Endothelial cell (in vitro differentiated cells): ENCODE data around the gene NUMA1. TPM values are rescaled to one million over a fixed set of nuclear protein-coding genes. Genes with fewer than 3 reads are reported as not detected.

Experiments used
- DNase-seq: peaks from one replicate; pipeline ENCODE4 v3.0.0; 2021; ENCODE audit warnings: low spot score
- H3K27ac Mint-ChIP-seq: one replicate; pipeline ENCODE4 v1.8.0; 2021; ENCODE audit warnings: mixed read lengths, inconsistent platforms; ENCODE audit not compliant: unreplicated experiment
- H3K27me3 Mint-ChIP-seq: one replicate; pipeline ENCODE4 v1.8.0; 2021; ENCODE audit warnings: mild to moderate bottlenecking, moderate library complexity, mixed read lengths, inconsistent platforms; ENCODE audit not compliant: unreplicated experiment
- H3K36me3 Mint-ChIP-seq: one replicate; pipeline ENCODE4 v1.8.0; 2021; ENCODE audit warnings: mild to moderate bottlenecking, low read depth, mixed read lengths, inconsistent platforms; ENCODE audit not compliant: unreplicated experiment
- H3K4me1 Mint-ChIP-seq: one replicate; pipeline ENCODE4 v1.8.0; 2021; ENCODE audit warnings: mild to moderate bottlenecking, mixed read lengths, inconsistent platforms; ENCODE audit not compliant: unreplicated experiment
- H3K4me3 Mint-ChIP-seq: one replicate; pipeline ENCODE4 v1.8.0; 2021; ENCODE audit warnings: mild to moderate bottlenecking, mixed read lengths, inconsistent platforms; ENCODE audit not compliant: unreplicated experiment
- H3K9me3 Mint-ChIP-seq: one replicate; pipeline ENCODE4 v1.8.0; 2021; ENCODE audit warnings: mixed read lengths, inconsistent platforms; ENCODE audit not compliant: unreplicated experiment
- CTCF ChIP-seq: fragments of 200-600 bp; sonication (generic); IDR thresholded peaks from one replicate; pipeline ENCODE4 v1.5.0; 2021; ENCODE audit warnings: antibody characterized with exemption; ENCODE audit not compliant: unreplicated experiment
- total RNA-seq: library from RNA; stranded (reverse); fragmentation: NEBNext Ultra II Directional; extraction: Animal tissue kit (Norgen Biotek cat#: 25700); gene quantifications from one replicate; pipeline ENCODE4 v1.2.1, GENCODE V29; 2021; ENCODE audit not compliant: unreplicated experiment

NUMA1 gene
- total RNA-seq, 1 donor from 2014 or later = 173 TPM

GRCh38 chr11:72024069-72024754 lies 56.1 kb downstream of the NUMA1 start:
- Mint-ChIP-seq H3K9me3 (no peaks in the 10 kb centered on the region), H3K36me3 (peaks cover 48% of the 10 kb centered on the region), H3K4me1 (peaks cover 11% of the 10 kb centered on the region), H3K4me3 (peak overlapping the region; percentile 51), H3K27ac (no peak overlapping the region), H3K27me3 (peaks cover 2% of the 10 kb centered on the region)
- no peak for TF ChIP-seq CTCF
- DNase-seq = no peak

- Mint-ChIP-seq H3K4me1 (peaks cover 11% of the 10 kb centered on the region), H3K27ac (peak overlapping the region; percentile 52), H3K36me3 (peaks cover 48% of the 10 kb centered on the region), H3K4me3 (peak overlapping the region; percentile 79), H3K9me3 (no peaks in the 10 kb centered on the region), H3K27me3 (peaks cover 2% of the 10 kb centered on the region)
- no peak for TF ChIP-seq CTCF
- DNase-seq = no peak
These were observed 57.0 kb downstream of the NUMA1 start for GRCh38 chr11:72023335-72023734.

GRCh38 chr11:72018171-72018570 lies 62.2 kb downstream of the NUMA1 start:
- DNase-seq = no peak
- Mint-ChIP-seq H3K9me3 (no peaks in the 10 kb centered on the region), H3K27ac (no peak overlapping the region), H3K4me3 (peak overlapping the region; percentile 59), H3K27me3 (peaks cover 11% of the 10 kb centered on the region), H3K4me1 (no peaks in the 10 kb centered on the region), H3K36me3 (peaks cover 73% of the 10 kb centered on the region)
- TF ChIP-seq CTCF = no peak

GRCh38 chr11:72015511-72016061 lies 64.8 kb downstream of the NUMA1 start:
- Mint-ChIP-seq H3K36me3 (peaks cover 63% of the 10 kb centered on the region), H3K27ac (peak overlapping the region; percentile 57), H3K4me3 (peak overlapping the region; percentile 42), H3K27me3 (peaks cover 11% of the 10 kb centered on the region), H3K9me3 (no peaks in the 10 kb centered on the region), H3K4me1 (no peaks in the 10 kb centered on the region)
- TF ChIP-seq CTCF = no peak
- peak; percentile 46 for DNase-seq

GRCh38 chr11:72014761-72015320 lies 65.5 kb downstream of the NUMA1 start:
- peaks cover 57% of the 10 kb centered on the region for H3K36me3 Mint-ChIP-seq
- peak overlapping the region; percentile 69 for H3K4me3 Mint-ChIP-seq
- no peaks in the 10 kb centered on the region for H3K4me1 Mint-ChIP-seq
- DNase-seq = no peak
- no peaks in the 10 kb centered on the region for H3K9me3 Mint-ChIP-seq
- peaks cover 11% of the 10 kb centered on the region for H3K27me3 Mint-ChIP-seq
- H3K27ac Mint-ChIP-seq = peak overlapping the region; percentile 57
- no peak for TF ChIP-seq CTCF
